Trophoblast cell (in vitro differentiated cells and primary cell): ENCODE data around the gene CDC73.

Experiments used
- DNase-seq, 2 donors: peaks; one replicate each; pipeline ENCODE4 v3.0.0-alpha.2; 2016
- H2AFZ ChIP-seq: 2 replicates; pipeline ENCODE4 v1.6.1; 2013; ENCODE audit warnings: low read length, moderate library complexity, mild to moderate bottlenecking; ENCODE audit not compliant: insufficient read depth, poor library complexity
- H2AK5ac ChIP-seq: 2 replicates; pipeline ENCODE4 v1.6.1; 2013; ENCODE audit warnings: mild to moderate bottlenecking, low read length
- H2BK120ac ChIP-seq: 2 replicates; pipeline ENCODE4 v1.6.1; 2013; ENCODE audit warnings: low read length, mild to moderate bottlenecking, moderate library complexity; ENCODE audit not compliant: insufficient read depth, poor library complexity
- H2BK12ac ChIP-seq: 2 replicates; pipeline ENCODE4 v1.6.1; 2013; ENCODE audit warnings: mild to moderate bottlenecking, low read length, moderate library complexity
- H2BK5ac ChIP-seq: 2 replicates; pipeline ENCODE4 v1.6.1; 2013; ENCODE audit warnings: low read length, low read depth, moderate library complexity, mild to moderate bottlenecking; ENCODE audit not compliant: poor library complexity
- H3K14ac ChIP-seq: 2 replicates; pipeline ENCODE4 v1.6.1; 2013; ENCODE audit warnings: mild to moderate bottlenecking, low read length
- H3K18ac ChIP-seq: 2 replicates; pipeline ENCODE4 v1.6.1; 2013; ENCODE audit warnings: mild to moderate bottlenecking, low read length
- H3K23ac ChIP-seq: 2 replicates; pipeline ENCODE4 v1.6.1; 2013; ENCODE audit warnings: low read length
- H3K27ac ChIP-seq: 2 replicates; pipeline ENCODE4 v1.5.1; 2013; ENCODE audit warnings: low read depth, mild to moderate bottlenecking, inconsistent platforms, low read length, moderate library complexity
- H3K27me3 ChIP-seq: 2 replicates; pipeline ENCODE4 v1.6.1; 2013; ENCODE audit warnings: inconsistent platforms, mild to moderate bottlenecking, low read length, moderate library complexity; ENCODE audit not compliant: insufficient read depth
- H3K36me3 ChIP-seq, 2 experiments: 1 replicate in 1 of 2; 2 replicates in 1 of 2; pipeline ENCODE4 v1.6.1; 2013; ENCODE audit warnings: low read length in 2 of 2, mild to moderate bottlenecking in 2 of 2, moderate library complexity in 1 of 2; ENCODE audit not compliant: insufficient read depth in 2 of 2, control insufficient read depth in 1 of 2
- H3K4ac ChIP-seq: 2 replicates; pipeline ENCODE4 v1.6.1; 2013; ENCODE audit warnings: low read depth, mild to moderate bottlenecking, low read length, moderate library complexity
- H3K4me1 ChIP-seq, 2 experiments: 1 replicate in 1 of 2; 2 replicates in 1 of 2; pipeline ENCODE4 v1.6.1; 2013; ENCODE audit warnings: low read length in 2 of 2, mild to moderate bottlenecking in 2 of 2, moderate library complexity in 1 of 2; ENCODE audit not compliant: insufficient read depth in 2 of 2, control insufficient read depth in 1 of 2
- H3K4me2 ChIP-seq: 2 replicates; pipeline ENCODE4 v1.6.1; 2013; ENCODE audit warnings: inconsistent platforms, mild to moderate bottlenecking, low read length, moderate library complexity
- H3K4me3 ChIP-seq: 2 replicates; pipeline ENCODE4 v1.5.1; 2013; ENCODE audit warnings: mild to moderate bottlenecking, low read depth, low read length, inconsistent platforms
- H3K79me1 ChIP-seq: one replicate; pipeline ENCODE4 v1.6.1; 2013; ENCODE audit warnings: low read length
- H3K79me2 ChIP-seq: 2 replicates; pipeline ENCODE4 v1.6.1; 2013; ENCODE audit warnings: low read length, mild to moderate bottlenecking; ENCODE audit not compliant: control insufficient read depth, insufficient read depth, poor library complexity
- H3K9ac ChIP-seq: 2 replicates; pipeline ENCODE4 v1.6.1; 2013; ENCODE audit warnings: mild to moderate bottlenecking, low read length
- H3K9me3 ChIP-seq: 2 replicates; pipeline ENCODE4 v1.6.1; 2013; ENCODE audit warnings: low read depth, mild to moderate bottlenecking, control low read depth, inconsistent platforms, low read length; ENCODE audit not compliant: insufficient read depth
- H4K12ac ChIP-seq: 2 replicates; pipeline ENCODE4 v1.6.1; 2013; ENCODE audit warnings: low read depth, mild to moderate bottlenecking, low read length, moderate library complexity
- H4K8ac ChIP-seq: 2 replicates; pipeline ENCODE4 v1.6.1; 2013; ENCODE audit warnings: low read depth, mild to moderate bottlenecking, low read length, moderate library complexity
- H4K91ac ChIP-seq: one replicate; pipeline ENCODE4 v1.6.1; 2013; ENCODE audit warnings: low read depth, mild to moderate bottlenecking, low read length, moderate library complexity
- WGBS: extraction: QIAGEN DNeasy Blood & Tissue Kit; methylation state at CpG from one replicate; pipeline ENCODE4 v1.1.7; 2013; ENCODE audit warnings: missing lambda C conversion rate; ENCODE audit not compliant: insufficient read length, insufficient coverage; ENCODE audit errors: extremely low coverage; 5-methylcytosine and 5-hydroxymethylcytosine counted together

The CDC73 gene

GRCh38 chr1:193110246-193110645, 11.6 kb upstream of the CDC73 start:
- Histone ChIP-seq H3K14ac (no peak overlapping the region), H3K79me2 (peaks cover 2% of the 10 kb centered on the region), H2BK12ac (peak overlapping the region; percentile 58), H3K27ac (no peak overlapping the region), H4K91ac (no peak overlapping the region), H2AFZ (no peak overlapping the region), H3K79me1 (peaks cover 2% of the 10 kb centered on the region), H3K9ac (no peak overlapping the region), H3K18ac (no peak overlapping the region), H3K9me3 (no peaks in the 10 kb centered on the region), H3K4me3 (no peak overlapping the region), H3K23ac (no peak overlapping the region), H4K8ac (no peak overlapping the region), H2AK5ac (no peak overlapping the region), H3K4me2 (no peak overlapping the region), H3K27me3 (no peaks in the 10 kb centered on the region), H2BK5ac (no peak overlapping the region), H3K4ac (no peak overlapping the region), H3K4me1 (peaks cover 2 to 7% of the 10 kb centered on the region in 2 experiments), H2BK120ac (no peak overlapping the region), H4K12ac (no peak overlapping the region), H3K36me3 (no peaks in the 10 kb centered on the region)
- WGBS: no CpG with 5 or more reads among the region's 1 CpG
- no peak for DNase-seq

- Histone ChIP-seq H3K9me3 (no peaks in the 10 kb centered on the region), H3K36me3 (no peaks in the 10 kb centered on the region), H3K18ac (no peak overlapping the region), H3K4me2 (no peak overlapping the region), H2BK5ac (no peak overlapping the region), H2BK120ac (no peak overlapping the region), H2AK5ac (no peak overlapping the region), H3K4ac (no peak overlapping the region), H3K14ac (no peak overlapping the region), H4K91ac (no peak overlapping the region), H3K4me1 (peaks cover 3 to 9% of the 10 kb centered on the region in 2 experiments), H3K27ac (no peak overlapping the region), H3K4me3 (no peak overlapping the region), H2BK12ac (no peak overlapping the region), H4K12ac (no peak overlapping the region), H3K79me1 (peaks cover 1% of the 10 kb centered on the region), H3K79me2 (no peaks in the 10 kb centered on the region), H4K8ac (no peak overlapping the region), H3K27me3 (no peaks in the 10 kb centered on the region), H2AFZ (no peak overlapping the region), H3K23ac (no peak overlapping the region), H3K9ac (no peak overlapping the region)
- no CpG with 5 or more reads among the region's 3 CpGs for WGBS
- no peak for DNase-seq
These were observed 11.0 kb upstream of the CDC73 start for GRCh38 chr1:193110864-193111263.

DNA sequence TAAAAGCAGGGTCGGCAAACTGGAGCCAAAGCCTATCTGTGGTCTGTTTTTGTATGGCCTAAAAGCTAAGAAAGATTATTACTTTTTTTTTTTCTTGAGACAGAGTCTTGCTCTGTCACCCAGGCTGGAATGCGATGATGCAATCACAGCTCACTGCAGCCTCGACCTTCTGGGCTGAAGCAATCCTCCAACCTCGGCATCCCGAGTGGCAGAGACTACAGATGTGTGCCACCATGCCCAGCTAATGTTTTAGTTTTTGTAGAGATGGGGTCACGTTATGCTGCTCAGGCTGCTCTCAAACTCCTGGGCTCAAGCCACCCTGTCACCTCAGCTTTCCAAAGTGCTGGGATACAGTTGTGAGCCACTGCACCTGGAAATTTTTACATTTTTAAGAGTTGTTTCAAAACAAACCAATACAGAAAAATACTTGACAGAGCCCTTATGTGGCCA, 10.2 kb upstream of the CDC73 start:
- H3K4me3 ChIP-seq: no peak overlapping the region
- no peak overlapping the region for H4K12ac ChIP-seq
- H3K18ac ChIP-seq: no peak overlapping the region
- H3K4ac ChIP-seq: no peak overlapping the region
- H3K4me2 ChIP-seq: peak overlapping the region; percentile 42
- H3K36me3 ChIP-seq: no peaks in the 10 kb centered on the region
- no peak overlapping the region for H2AK5ac ChIP-seq
- H3K14ac ChIP-seq: no peak overlapping the region
- H3K79me2 ChIP-seq: no peaks in the 10 kb centered on the region
- no peak overlapping the region for H2BK12ac ChIP-seq
- H3K4me1 ChIP-seq: peaks cover 4 to 10% of the 10 kb centered on the region in 2 experiments
- no peak overlapping the region for H3K9ac ChIP-seq
- H3K79me1 ChIP-seq: peaks cover 2% of the 10 kb centered on the region
- H2BK5ac ChIP-seq: no peak overlapping the region
- H3K27ac ChIP-seq: no peak overlapping the region
- H2AFZ ChIP-seq: no peak overlapping the region
- H4K91ac ChIP-seq: peak overlapping the region; percentile 39
- WGBS: no CpG with 5 or more reads among the region's 6 CpGs
- DNase-seq: peak; percentile 58 to 78
- no peak overlapping the region for H4K8ac ChIP-seq
- H2BK120ac ChIP-seq: no peak overlapping the region
- H3K23ac ChIP-seq: no peak overlapping the region
- no peaks in the 10 kb centered on the region for H3K27me3 ChIP-seq
- no peaks in the 10 kb centered on the region for H3K9me3 ChIP-seq

DNA sequence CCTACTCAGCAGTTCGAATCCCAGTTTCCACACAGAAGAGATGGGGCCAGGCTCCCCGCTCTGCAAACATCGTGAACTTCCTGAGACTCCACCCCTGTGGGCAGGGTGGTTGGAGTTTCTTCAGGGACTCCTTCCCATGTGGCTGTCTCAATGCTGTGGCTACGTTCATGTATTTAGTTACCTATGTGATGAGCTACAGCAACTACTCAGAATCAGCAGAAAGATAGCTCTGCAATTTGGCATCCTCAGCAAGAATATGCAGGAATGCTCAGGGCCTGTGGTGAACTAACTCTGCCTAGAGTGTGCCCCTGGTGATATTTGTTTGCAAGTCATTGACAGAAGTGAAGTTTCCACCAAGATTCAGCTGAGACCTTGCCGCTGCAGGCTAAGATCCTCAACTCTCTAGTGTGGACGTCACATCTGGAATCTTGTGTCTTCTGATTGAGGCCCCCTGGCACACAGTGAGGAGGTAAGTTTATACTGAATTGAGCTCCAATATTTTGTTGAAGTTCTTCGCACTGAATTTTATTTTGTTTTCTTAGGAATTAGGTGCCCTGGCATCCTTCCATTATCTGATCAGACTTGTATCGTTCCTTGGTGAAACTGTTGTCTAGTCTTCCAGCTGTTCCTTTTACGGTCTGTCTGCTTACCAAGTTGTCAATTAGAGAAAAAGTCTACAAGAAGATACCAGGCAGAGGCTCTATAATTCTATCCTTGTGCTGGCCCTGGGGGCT, 8.4 kb upstream of the CDC73 start:
- DNase-seq: no peak
- Histone ChIP-seq H2BK5ac (no peak overlapping the region), H3K79me2 (no peaks in the 10 kb centered on the region), H3K79me1 (peaks cover 2% of the 10 kb centered on the region), H4K12ac (no peak overlapping the region), H3K4me1 (peaks cover 4 to 10% of the 10 kb centered on the region in 2 experiments), H3K23ac (no peak overlapping the region), H3K4ac (no peak overlapping the region), H3K36me3 (no peaks in the 10 kb centered on the region), H3K9ac (no peak overlapping the region), H2AFZ (no peak overlapping the region), H4K91ac (no peak overlapping the region), H3K4me2 (no peak overlapping the region), H2BK12ac (peak overlapping the region; percentile 23), H3K27me3 (no peaks in the 10 kb centered on the region), H3K4me3 (no peak overlapping the region), H4K8ac (no peak overlapping the region), H3K14ac (no peak overlapping the region), H3K18ac (no peak overlapping the region), H3K27ac (no peak overlapping the region), H3K9me3 (no peaks in the 10 kb centered on the region), H2AK5ac (no peak overlapping the region), H2BK120ac (no peak overlapping the region)
- WGBS: no CpG with 5 or more reads among the region's 9 CpGs
